ENCODE data around the gene MTX1.

The MTX1 gene

DNA sequence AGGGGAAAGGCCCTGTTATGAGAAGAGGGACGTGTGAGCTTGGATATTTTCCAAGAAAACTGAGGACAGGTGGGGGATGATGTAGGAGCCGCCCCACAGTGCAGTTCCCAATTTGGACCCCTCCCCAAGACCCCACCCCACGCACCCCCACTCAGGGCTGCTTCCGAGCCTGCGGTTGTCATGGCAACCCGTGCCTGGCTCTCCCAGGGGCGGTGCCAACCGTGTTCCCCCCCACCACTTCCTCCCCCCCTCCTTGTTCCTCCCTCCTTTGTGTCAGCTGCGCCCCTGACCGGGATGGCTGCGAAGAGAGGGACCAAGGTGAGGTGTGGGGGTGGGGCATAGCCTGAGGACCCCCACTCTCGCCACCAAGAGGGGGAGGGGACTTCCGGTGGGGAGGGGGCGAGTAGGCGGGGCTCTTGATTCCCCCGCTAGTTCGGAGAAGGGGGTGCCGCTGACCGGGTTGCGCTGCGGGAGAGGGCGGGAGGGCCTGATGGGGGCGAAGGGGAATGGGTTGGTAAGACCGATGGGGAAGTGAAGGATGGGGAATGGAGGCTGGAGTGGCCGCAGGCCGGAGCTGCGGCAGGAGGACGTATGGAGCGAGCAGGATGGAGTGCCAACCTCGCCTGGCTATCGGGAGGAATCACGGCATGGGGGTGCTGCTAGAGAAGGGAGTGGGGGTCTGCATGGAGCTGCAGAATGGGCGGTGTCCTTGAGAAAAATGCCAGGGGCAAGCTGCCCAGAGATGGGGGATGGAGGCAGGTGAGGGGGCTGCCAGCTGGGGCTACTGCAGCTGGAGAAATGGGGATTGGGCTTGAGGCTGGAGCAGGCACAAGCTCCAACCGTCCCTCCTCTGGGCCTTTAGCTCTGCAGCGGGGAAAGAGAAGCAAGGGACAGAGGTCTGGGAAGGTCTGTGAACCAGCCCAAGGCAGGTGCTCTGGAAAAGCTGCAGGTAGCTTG, 33.9 kb upstream of the MTX1 start:
- no peak overlapping the region for H3K4me3 ChIP-seq (ENCODE audit: low read depth in 1 of 5, low read length in 5 of 5)
- no peaks in the 10 kb centered on the region for H3K9me3 ChIP-seq (ENCODE audit: control insufficient read depth in 5 of 5, low read length in 5 of 5)
- peaks cover 0 to 29% (median 19%) of the 10 kb centered on the region in 5 donors for H3K4me1 ChIP-seq (ENCODE audit: control insufficient read depth in 5 of 5, insufficient read depth in 5 of 5, low read length in 5 of 5)
- peaks cover 0 to 10% (median 5%) of the 10 kb centered on the region in 5 donors for H3K36me3 ChIP-seq (ENCODE audit: control insufficient read depth in 5 of 5, insufficient read depth in 5 of 5, low read length in 5 of 5)
- no peak overlapping the region for H3K9ac ChIP-seq (ENCODE audit: low read length in 5 of 5)
- H3K27ac ChIP-seq (ENCODE audit: low read depth, low read length) = no peak overlapping the region
- H3K27me3 ChIP-seq (ENCODE audit: control insufficient read depth in 5 of 5, insufficient read depth in 4 of 5, low read length in 5 of 5) = peaks cover 7 to 18% (median 15%) of the 10 kb centered on the region in 5 donors

DNA sequence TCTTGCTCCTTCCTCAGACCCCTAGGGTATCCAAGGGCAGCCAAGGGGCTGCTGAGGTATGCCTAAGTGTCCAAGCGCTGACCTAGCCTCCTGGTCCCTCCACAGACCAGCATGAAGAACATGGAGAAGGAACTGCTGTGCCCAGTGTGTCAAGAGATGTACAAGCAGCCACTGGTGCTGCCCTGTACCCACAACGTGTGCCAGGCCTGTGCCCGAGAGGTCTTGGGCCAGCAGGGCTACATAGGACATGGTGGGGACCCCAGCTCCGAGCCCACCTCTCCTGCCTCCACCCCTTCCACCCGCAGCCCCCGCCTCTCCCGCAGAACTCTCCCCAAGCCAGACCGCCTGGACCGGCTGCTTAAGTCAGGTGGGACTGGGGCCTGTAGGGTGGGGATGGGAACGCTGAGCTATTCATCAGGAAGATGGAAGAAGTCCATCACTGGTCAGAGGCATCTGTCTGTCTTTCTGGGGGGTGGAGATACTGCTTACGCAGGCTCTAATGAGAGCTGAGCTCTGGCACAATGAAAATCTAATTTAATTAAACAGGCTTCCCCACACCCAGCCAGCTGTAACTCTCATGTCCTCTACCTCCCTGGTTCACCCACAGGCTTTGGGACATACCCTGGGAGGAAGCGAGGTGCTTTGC, 33.1 kb upstream of the MTX1 start:
- H3K27ac ChIP-seq (ENCODE audit: low read depth, low read length) = no peak overlapping the region
- H3K4me1 ChIP-seq (ENCODE audit: control insufficient read depth in 5 of 5, insufficient read depth in 5 of 5, low read length in 5 of 5) = peaks cover 0 to 29% (median 19%) of the 10 kb centered on the region in 5 donors
- H3K9ac ChIP-seq (ENCODE audit: low read length in 5 of 5) = no peak overlapping the region

GRCh38 chr1:155175927-155176371, 32.5 kb upstream of the MTX1 start:
- H3K4me1 ChIP-seq (ENCODE audit: control insufficient read depth in 5 of 5, insufficient read depth in 5 of 5, low read length in 5 of 5) = peaks cover 0 to 29% (median 19%) of the 10 kb centered on the region in 5 donors
- H3K27ac ChIP-seq (ENCODE audit: low read depth, low read length) = no peak overlapping the region
- peaks cover 0 to 2% (median 0%) of the 10 kb centered on the region in 5 donors for H3K36me3 ChIP-seq (ENCODE audit: control insufficient read depth in 5 of 5, insufficient read depth in 5 of 5, low read length in 5 of 5)
- no peaks in the 10 kb centered on the region for H3K9me3 ChIP-seq (ENCODE audit: control insufficient read depth in 5 of 5, low read length in 5 of 5)
- H3K4me3 ChIP-seq (ENCODE audit: low read depth in 1 of 5, low read length in 5 of 5) = no peak overlapping the region
- peaks cover 7 to 18% (median 15%) of the 10 kb centered on the region in 5 donors for H3K27me3 ChIP-seq (ENCODE audit: control insufficient read depth in 5 of 5, insufficient read depth in 4 of 5, low read length in 5 of 5)
- no peak overlapping the region for H3K9ac ChIP-seq (ENCODE audit: low read length in 5 of 5)

More for the DNA sequence above, 33.1 kb upstream of the MTX1 start:
- Histone ChIP-seq H3K36me3 (ENCODE audit: control insufficient read depth in 5 of 5, insufficient read depth in 5 of 5, low read length in 5 of 5) (peaks cover 0 to 4% (median 1%) of the 10 kb centered on the region in 5 donors), H3K4me3 (ENCODE audit: low read depth in 1 of 5, low read length in 5 of 5) (no peak overlapping the region), H3K27me3 (ENCODE audit: control insufficient read depth in 5 of 5, insufficient read depth in 4 of 5, low read length in 5 of 5) (peaks cover 7 to 18% (median 15%) of the 10 kb centered on the region in 5 donors), H3K9me3 (ENCODE audit: control insufficient read depth in 5 of 5, low read length in 5 of 5) (no peaks in the 10 kb centered on the region)

DNA sequence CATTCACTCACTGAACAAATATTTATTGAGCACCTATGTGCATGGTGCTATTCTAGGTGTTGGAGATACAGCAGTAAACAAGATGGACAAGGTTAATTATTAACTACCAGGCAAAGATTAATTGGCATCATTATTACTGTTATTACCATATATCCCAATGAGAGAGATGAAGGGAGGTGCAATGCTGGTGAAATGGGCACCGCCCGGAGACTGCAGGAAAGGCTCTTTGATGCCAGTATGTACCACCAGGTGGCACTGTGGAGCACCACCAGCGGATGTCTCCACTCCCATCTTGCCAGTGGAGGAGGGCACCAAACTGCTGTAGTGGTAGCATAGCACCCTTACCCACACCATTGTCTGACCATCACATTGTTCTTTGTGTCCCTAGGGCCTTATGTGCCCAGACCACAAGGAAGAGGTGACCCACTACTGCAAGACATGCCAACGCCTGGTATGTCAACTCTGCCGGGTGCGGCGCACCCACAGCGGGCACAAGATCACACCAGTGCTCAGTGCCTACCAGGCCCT, 31.9 kb upstream of the MTX1 start:
- Histone ChIP-seq H3K9me3 (ENCODE audit: control insufficient read depth in 5 of 5, low read length in 5 of 5) (no peaks in the 10 kb centered on the region), H3K27ac (ENCODE audit: low read depth, low read length) (no peak overlapping the region), H3K36me3 (ENCODE audit: control insufficient read depth in 5 of 5, insufficient read depth in 5 of 5, low read length in 5 of 5) (no peaks in the 10 kb centered on the region), H3K4me3 (ENCODE audit: low read depth in 1 of 5, low read length in 5 of 5) (no peak overlapping the region), H3K9ac (ENCODE audit: low read length in 5 of 5) (no peak overlapping the region), H3K4me1 (ENCODE audit: control insufficient read depth in 5 of 5, insufficient read depth in 5 of 5, low read length in 5 of 5) (peaks cover 0 to 28% (median 19%) of the 10 kb centered on the region in 5 donors), H3K27me3 (ENCODE audit: control insufficient read depth in 5 of 5, insufficient read depth in 4 of 5, low read length in 5 of 5) (peaks cover 7 to 18% (median 15%) of the 10 kb centered on the region in 5 donors)

- peaks cover 0 to 21% (median 12%) of the 10 kb centered on the region in 5 donors for H3K4me1 ChIP-seq (ENCODE audit: control insufficient read depth in 5 of 5, insufficient read depth in 5 of 5, low read length in 5 of 5)
- no peak overlapping the region for H3K27ac ChIP-seq (ENCODE audit: low read depth, low read length)
- no peak overlapping the region for H3K4me3 ChIP-seq (ENCODE audit: low read depth in 1 of 5, low read length in 5 of 5)
- H3K36me3 ChIP-seq (ENCODE audit: control insufficient read depth in 5 of 5, insufficient read depth in 5 of 5, low read length in 5 of 5) = no peaks in the 10 kb centered on the region
- no peaks in the 10 kb centered on the region for H3K9me3 ChIP-seq (ENCODE audit: control insufficient read depth in 5 of 5, low read length in 5 of 5)
- peaks cover 7 to 18% (median 15%) of the 10 kb centered on the region in 5 donors for H3K27me3 ChIP-seq (ENCODE audit: control insufficient read depth in 5 of 5, insufficient read depth in 4 of 5, low read length in 5 of 5)
- H3K9ac ChIP-seq (ENCODE audit: low read length in 5 of 5) = no peak overlapping the region
Measured at GRCh38 chr1:155177192-155177917, 31.1 kb upstream of the MTX1 start.

DNA sequence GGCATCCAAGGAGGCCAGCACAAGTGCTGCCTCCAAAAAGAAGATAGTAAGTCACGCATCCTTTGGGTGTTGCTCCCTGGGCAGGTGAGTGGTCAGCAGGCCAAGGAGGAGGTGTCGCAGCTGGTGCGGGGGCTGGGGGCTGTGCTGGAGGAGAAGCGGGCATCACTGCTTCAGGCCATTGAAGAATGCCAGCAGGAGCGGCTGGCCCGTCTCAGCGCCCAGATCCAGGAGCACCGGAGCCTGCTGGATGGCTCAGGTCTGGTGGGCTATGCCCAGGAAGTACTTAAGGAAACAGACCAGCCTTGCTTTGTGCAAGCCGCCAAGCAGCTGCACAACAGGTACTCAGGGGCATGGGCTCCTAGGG, 30.6 kb upstream of the MTX1 start:
- Histone ChIP-seq H3K4me1 (ENCODE audit: control insufficient read depth in 5 of 5, insufficient read depth in 5 of 5, low read length in 5 of 5) (peaks cover 0 to 17% (median 7%) of the 10 kb centered on the region in 5 donors), H3K9ac (ENCODE audit: low read length in 5 of 5) (no peak overlapping the region), H3K36me3 (ENCODE audit: control insufficient read depth in 5 of 5, insufficient read depth in 5 of 5, low read length in 5 of 5) (no peaks in the 10 kb centered on the region), H3K4me3 (ENCODE audit: low read depth in 1 of 5, low read length in 5 of 5) (no peak overlapping the region), H3K9me3 (ENCODE audit: control insufficient read depth in 5 of 5, low read length in 5 of 5) (no peaks in the 10 kb centered on the region), H3K27ac (ENCODE audit: low read depth, low read length) (no peak overlapping the region), H3K27me3 (ENCODE audit: control insufficient read depth in 5 of 5, insufficient read depth in 4 of 5, low read length in 5 of 5) (peaks cover 7 to 18% (median 15%) of the 10 kb centered on the region in 5 donors)

GRCh38 chr1:155178441-155179111, 29.9 kb upstream of the MTX1 start:
- H3K4me3 ChIP-seq (ENCODE audit: low read depth in 1 of 5, low read length in 5 of 5) = no peak overlapping the region
- H3K36me3 ChIP-seq (ENCODE audit: control insufficient read depth in 5 of 5, insufficient read depth in 5 of 5, low read length in 5 of 5) = no peaks in the 10 kb centered on the region
- peaks cover 7 to 18% (median 15%) of the 10 kb centered on the region in 5 donors for H3K27me3 ChIP-seq (ENCODE audit: control insufficient read depth in 5 of 5, insufficient read depth in 4 of 5, low read length in 5 of 5)
- no peaks in the 10 kb centered on the region for H3K9me3 ChIP-seq (ENCODE audit: control insufficient read depth in 5 of 5, low read length in 5 of 5)
- H3K27ac ChIP-seq (ENCODE audit: low read depth, low read length) = no peak overlapping the region
- H3K4me1 ChIP-seq (ENCODE audit: control insufficient read depth in 5 of 5, insufficient read depth in 5 of 5, low read length in 5 of 5) = peaks cover 0 to 13% (median 3%) of the 10 kb centered on the region in 5 donors
- peak overlapping the region in 1 of 5 donors; percentile 21 for H3K9ac ChIP-seq (ENCODE audit: low read length in 5 of 5)

DNA sequence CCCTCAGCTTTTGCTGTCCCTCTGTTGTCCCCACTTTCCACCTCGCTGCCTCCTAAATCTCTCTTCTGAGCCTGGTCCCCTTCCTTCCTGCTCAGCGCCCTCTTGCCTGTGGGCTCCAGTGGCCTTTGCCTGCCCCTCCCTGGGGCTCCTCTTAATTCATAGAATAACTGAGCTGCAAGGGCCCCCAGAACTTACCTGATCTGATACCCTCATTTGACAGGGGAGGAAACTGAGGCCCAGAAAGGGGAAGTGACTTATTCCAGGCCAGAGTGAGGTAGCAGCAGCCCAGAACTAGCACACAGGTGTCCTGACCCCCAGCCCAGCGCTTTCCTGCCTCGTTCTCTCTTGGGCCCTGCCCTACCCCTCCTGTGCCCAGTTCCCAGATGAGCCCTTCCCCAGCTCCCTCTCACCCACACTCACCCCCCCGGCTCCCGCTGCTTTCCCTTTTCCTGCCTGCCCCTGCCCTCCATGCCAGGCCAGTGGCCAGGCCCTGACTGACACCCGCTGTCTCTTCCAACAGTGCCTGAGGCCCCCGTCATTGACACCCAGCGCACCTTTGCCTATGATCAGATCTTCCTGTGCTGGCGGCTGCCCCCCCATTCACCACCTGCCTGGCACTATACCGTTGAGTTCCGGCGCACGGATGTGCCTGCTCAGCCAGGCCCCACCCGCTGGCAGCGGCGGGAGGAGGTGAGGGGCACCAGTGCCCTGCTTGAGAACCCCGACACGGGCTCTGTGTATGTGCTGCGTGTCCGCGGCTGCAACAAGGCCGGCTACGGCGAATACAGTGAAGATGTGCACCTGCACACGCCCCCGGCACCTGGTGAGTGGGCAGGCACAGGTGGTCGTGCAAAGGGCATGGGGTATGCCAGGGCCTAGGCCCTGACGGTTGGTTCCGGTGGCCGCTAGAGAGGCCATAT, 29.1 kb upstream of the MTX1 start:
- H3K9me3 ChIP-seq (ENCODE audit: control insufficient read depth in 5 of 5, low read length in 5 of 5) = no peaks in the 10 kb centered on the region
- peaks cover 0 to 8% (median 0%) of the 10 kb centered on the region in 5 donors for H3K4me1 ChIP-seq (ENCODE audit: control insufficient read depth in 5 of 5, insufficient read depth in 5 of 5, low read length in 5 of 5)
- no peak overlapping the region for H3K9ac ChIP-seq (ENCODE audit: low read length in 5 of 5)
- H3K27ac ChIP-seq (ENCODE audit: low read depth, low read length) = no peak overlapping the region
- H3K36me3 ChIP-seq (ENCODE audit: control insufficient read depth in 5 of 5, insufficient read depth in 5 of 5, low read length in 5 of 5) = no peaks in the 10 kb centered on the region
- no peak overlapping the region for H3K4me3 ChIP-seq (ENCODE audit: low read depth in 1 of 5, low read length in 5 of 5)
- H3K27me3 ChIP-seq (ENCODE audit: control insufficient read depth in 5 of 5, insufficient read depth in 4 of 5, low read length in 5 of 5) = peaks cover 7 to 10% (median 9%) of the 10 kb centered on the region in 5 donors
